ENCODE measurements around the gene FAM43A.

The FAM43A gene, protein sequence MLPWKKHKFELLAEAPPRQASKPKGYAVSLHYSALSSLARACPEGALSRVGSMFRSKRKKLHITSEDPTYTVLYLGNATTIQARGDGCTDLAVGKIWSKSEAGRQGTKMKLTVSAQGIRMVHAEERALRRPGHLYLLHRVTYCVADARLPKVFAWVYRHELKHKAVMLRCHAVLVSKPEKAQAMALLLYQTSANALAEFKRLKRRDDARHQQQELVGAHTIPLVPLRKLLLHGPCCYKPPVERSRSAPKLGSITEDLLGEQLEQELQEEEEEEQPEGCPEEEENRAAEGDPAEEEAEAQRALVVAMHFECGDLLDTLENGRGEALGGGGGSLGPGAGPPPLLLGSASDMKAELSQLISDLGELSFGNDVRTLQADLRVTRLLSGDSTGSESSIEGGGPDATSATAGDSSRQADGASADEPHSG

DNA sequence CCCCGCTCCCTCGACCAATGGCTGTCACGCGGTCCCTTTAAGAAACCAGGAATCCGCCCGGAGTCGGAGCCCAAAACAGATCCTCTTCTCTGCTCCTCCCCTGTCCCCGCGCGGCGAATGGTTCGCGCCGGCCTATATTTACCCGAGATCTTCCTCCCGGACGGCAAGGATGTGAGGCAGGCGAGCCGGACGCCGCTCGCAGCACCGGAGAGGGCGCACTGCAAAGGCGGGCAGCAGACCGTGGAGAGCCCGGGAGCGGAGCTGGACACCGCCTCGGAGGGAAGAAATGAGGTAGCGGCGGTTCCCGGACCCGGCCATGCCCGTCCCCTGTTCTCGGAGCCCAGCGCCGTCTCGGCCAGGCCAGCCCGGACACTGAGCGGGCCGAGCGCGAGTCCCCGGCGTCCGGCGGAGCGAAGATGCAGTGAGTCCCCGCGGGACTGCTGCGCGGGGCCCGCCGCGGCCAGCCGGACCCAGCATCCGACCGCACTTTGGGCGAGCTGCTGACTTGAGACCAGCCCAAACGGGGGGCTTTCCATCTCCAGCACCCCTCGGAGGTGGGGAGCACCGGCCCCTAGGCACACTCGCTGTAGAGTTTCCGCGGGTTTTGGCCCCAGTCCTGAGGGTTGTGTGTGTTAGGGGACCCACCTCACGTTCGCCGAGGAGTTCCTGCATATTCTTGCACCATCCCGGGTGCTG lies at the start of gene FAM43A:
TSS of gene FAM43A (plus strand) at position 166 of the 696 bp plus-strand sequence. CDS start 944 bp downstream, outside the sequence.
- DNase-seq = peak; percentile 67

DNA sequence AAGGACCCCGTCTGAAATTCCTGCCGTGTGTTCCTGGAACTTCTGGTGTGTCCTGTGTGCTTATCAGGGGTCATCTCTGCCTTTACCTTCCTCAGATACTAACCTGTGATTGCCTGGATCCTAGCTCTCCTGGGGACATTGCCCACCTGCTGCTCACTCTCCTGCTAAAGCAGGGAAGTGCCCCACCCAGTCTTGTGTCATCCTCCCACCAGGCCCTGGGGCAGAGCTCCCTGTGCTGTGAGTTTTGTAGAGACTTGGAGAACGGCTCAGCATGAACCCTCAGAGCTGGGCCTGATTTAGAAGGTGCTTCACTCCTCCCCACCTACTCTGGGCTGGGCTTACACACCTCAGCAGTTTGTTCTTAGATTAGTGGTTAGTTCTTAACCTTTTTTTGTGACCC lies 48.6 kb upstream of the FAM43A start:
- DNase-seq = no peak

DNA sequence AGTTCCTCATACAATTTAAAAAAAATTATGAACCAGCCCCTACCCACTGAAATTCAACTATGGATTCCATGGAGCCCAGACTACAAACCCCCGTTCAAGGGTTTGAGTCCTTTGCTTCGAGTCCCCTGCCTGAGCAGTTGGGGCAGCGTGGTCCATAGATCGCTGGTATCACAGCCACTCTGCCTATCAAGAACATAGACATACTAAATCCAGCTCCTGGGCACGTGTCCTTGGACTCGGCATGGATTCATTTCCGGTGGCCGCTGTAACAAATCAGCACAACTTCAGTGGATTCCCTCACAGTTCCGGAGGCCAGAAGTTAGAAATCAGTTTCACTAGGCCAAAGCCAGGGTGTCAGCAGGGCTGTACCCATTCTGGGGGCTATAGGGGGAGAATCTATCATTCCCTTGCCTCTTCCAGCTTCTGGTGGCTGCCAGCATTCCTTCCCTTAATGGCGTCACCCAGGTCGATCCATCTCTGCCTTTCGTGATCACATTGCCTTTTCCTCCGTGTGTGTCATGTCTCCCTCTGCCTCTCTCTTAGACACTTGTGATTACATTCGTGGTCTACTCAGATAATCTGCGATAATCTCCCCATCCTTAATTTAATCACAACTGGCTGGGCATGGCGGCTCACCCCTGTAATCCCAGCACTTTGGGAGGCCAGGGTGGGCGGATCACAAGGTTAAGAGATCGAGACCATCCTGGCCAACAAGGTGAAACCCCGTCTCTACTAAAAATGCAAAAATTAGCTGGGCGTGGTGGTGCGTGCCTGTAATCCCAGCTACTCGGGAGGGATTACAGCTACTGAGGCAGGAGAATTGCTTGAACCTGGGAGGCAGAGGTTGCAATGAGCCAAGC lies 47.9 kb upstream of the FAM43A start:
- no peak for DNase-seq

DNA sequence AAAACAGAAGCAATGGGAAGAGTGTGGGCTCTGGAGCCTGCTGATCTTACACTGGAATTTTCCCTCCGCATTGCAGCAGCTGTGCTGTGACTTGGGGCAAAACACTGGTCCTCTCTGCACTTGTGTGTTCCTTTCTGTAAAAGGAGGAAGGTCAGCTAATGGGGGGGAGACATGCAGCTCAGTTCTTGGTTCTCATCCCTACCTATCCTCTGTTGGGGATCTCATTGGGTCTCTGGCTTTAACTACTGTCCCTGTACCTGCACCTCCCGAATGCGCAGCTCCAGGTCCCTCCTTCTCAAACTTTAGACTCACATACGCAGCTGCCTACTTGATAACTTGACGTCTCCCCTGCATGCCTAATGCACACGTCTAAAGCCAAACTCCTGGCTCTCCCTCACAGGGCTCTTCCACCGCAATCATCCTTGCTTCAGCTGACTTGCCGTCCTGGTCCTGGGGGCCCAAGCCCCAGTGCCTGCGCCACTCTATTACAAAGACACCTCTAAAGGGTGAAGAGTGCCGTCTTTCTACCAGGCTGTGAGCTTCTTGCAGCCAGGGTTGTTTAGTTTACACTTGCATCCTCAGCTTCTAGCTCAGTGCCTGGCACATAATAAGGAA lies 46.6 kb upstream of the FAM43A start:
- no peak for DNase-seq

DNA sequence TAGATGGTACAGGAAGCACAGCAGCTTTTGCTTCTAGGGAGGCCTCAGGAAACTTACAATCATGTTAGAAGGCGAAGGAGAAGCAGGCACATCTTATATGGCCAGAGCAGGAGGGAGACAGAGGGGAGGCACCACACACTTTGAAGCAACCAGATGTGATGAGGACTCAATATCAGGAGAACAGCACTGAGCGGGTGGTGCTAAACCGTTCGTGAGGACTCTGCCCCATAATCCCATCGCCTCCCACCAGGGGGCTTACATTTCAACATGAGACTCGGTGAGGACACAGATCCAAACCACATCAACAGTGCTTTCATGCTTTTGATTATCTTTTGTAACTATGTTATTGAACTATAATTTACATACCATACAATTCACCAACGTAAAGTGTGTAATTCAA lies 44.9 kb upstream of the FAM43A start:
- DNase-seq = no peak

DNA sequence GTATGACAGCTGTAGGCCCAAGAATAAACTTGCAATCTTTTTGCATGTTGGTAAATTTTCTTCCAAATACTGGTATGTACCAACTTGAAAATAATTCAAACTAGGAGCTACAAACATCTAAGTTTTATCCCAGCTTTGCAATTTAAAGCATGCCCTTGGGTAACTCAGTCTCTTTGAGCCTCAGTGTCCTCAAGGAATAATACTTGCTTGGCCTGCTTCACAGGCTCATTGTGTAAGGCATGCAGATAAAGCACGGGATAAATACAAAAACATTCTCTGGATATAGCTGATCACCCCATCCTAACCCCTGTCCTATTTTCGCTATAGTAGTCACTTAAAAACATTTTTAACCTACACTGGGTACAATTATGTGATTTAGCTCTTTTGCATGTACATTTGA lies 42.9 kb upstream of the FAM43A start:
- DNase-seq = no peak

DNA sequence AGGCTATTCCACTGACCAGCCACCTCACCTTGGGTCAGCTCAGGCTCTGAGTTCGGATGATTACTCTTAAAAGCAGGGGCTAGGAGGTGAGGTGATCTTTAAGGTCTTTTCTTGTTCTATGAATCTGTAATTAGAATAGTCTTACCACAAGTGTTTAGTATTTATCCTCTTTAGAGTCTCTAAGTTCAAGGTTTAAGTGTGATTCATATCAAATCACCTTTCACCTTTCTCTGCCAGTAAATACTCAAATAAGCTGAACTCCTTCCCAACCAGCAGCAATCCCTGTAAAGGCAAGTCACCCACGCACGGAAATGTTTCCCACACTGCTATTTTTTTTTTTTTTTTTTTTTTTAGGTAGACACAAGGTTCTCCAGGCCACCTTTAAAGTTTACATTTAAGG lies 37.9 kb upstream of the FAM43A start:
- DNase-seq = no peak

DNA sequence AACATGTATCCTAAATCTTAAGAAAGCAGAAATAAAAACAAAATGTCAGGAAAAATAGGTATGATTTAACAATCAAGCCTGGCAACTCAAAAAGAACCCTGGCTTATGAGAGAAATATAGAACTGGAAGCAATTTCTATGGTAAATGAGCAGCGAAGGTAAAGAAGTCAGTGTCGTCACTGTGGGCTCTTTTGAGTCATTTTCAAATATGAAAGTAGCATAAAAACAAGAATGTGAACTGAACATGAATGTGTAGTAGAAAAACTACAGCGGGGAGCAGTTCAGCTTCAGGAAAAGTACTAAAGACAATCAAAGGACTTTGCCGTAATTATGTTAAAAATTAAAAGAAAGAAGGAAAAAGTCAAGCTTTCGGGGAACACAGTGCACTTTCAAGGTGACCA lies 31.2 kb upstream of the FAM43A start:
- DNase-seq = no peak

DNA sequence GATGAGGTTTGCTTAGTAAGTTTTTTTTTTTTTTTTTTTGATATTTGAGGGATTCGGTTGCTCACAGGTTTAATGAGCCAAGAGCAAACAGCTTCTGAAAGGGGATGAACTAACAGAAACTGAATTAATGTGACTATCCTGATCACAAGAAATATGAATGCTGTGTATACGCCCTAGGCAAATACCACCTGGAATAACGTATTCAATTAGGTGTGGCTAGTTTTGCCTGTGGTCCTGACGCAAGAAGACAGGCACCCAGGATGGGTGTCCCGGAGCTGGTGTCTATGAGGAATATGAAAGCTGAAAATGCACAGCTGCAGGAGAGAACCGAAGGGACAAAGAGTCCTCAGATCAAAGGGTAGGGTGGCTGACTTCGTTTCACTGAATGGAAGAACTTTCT lies 28.2 kb upstream of the FAM43A start:
- no peak for DNase-seq

DNA sequence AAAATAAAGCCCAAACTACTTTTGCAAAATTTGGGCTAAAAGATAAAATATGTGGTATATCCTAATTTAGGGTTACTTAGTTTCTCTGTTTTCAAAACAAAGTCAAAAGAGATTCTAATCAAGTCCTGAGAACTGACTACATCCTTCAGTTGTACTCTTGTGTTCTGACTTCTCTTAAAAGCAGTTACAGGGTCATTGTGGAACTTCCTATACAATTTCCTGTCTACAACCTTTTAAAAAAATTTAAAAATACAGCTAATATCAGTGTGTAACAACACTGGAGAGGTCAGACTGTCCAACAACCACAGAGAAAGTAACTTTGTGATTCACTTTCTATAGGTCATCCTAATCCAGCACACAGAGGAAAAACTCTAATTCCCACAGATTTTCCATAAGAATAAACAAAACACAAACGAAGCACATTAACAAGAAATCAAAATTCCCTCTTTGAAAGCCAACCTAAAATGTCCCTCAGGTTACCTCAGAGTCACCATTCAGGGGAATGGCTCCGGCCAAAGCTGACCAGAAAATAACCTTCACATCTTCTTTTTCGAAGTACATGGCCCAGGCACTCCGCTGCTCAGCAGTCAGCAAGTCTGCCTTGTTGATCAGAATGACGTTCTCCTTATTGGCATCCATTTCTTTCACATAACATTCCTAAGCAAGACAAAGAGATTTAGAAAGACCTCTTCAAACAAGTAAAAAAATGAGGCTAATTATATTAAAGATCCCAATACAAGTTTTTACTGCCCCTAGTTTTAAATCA lies 27.0 kb upstream of the FAM43A start:
- DNase-seq = no peak

DNA sequence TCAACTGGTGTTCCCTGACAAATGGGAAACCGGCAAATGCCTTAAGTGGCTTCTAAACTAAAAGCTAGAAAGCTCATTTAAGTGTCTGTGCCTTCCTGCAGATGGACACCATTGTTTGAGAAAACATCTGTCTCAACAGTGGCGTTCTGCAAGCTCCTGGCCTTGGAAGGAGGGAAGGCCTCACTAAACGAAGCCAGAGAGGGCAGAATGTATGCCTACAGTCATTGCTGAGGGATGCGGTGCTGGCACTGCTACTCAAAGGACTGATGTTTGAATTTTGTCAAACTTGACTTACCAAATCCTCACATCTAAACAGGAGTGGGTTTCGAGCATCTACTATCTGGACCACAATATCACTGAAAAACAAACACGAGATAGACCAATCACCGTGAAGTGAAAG lies 25.9 kb upstream of the FAM43A start:
- DNase-seq = no peak

DNA sequence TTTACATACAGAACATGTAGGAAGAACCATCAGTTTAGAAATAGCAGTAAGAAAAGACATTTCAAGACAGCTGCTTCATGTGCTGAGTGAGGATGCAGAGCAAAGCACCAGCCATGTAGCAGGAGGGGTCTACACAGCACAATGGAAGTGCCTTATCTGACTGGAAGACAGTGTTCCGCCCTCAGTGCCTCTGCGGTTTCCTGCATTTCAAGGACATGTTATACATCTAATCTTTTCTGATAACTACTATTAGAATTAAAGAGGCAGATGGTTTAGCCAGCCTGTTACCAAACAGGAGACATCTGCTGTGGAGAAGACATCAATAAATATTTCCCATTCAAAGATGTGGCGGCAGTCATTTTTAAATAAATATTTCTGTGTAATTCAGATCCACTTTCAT lies 24.3 kb upstream of the FAM43A start:
- DNase-seq = no peak

DNA sequence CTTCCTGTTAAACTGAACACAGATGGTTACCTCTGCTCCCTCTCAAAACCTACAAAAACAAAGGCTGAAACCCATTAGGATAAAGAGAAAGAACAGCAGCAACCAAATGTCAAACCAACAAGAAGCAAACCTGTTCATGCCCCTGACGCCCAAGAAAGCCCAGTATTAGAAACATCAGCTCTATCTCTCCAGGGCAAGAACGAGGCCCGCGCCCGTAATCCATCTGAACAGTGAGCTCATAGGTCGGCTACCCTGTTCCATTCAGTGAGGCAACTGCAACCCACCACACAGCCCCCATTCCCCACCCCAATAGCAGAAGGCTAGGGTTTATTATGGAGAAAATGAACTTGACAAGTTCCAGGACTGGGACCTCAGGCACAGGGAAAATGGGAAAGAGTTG lies 23.7 kb upstream of the FAM43A start:
- DNase-seq = no peak

DNA sequence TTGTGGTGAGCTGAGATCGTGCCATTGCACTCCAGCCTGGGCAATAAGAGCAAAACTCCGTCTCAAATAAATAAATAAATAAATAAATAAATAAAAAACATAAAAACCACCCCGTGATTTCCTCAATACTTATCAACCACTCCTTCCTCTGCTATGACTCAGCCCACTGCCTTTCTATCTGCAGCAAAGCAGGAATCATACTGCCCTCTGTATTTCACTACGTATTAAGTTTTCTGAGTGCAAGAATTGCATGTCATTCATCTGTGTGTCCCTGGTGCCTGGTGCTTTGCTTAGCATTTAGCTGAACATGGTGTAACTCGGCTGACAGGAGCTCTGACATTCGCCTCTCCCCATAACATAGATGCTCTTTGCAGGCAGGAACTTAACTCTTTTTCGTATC lies 20.8 kb upstream of the FAM43A start:
- no peak for DNase-seq

DNA sequence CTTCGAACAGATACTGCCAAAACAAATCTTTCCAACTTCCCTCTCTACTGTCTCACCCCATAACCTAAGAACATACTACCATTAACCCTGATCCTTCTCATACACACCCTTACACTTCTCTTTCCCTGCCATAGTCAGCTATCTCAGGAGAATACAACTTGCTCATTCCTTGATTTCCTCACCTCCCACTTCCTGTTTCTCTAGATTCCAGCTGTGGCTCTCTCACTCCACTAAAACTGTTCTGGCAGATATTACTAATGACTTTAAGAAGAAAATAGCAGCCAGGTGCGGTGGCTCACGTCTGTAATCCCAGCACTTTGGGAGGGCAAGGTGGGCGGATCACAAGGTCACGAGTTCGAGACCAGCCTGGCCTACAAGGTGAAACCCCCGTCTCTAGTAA lies 18.3 kb upstream of the FAM43A start:
- DNase-seq = no peak

DNA sequence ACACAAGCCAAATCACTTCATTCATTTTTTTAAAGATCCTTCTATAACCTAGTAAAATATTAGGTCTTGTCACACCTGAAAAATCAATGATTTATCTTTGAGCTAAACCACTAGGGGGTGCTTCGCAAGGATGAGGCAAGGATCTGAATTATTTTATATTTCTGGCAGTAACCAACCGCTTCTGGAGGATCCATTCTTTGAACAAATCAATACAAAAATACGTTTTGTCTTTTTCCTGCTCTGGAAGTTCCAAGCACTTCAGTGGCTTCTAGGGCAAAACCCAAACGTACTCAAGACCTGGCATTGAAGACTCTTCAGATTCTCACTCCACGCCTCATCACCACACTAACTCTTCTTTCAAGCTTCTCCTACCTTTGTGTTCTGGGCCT lies 14.2 kb upstream of the FAM43A start:
- DNase-seq = peak; percentile 5

DNA sequence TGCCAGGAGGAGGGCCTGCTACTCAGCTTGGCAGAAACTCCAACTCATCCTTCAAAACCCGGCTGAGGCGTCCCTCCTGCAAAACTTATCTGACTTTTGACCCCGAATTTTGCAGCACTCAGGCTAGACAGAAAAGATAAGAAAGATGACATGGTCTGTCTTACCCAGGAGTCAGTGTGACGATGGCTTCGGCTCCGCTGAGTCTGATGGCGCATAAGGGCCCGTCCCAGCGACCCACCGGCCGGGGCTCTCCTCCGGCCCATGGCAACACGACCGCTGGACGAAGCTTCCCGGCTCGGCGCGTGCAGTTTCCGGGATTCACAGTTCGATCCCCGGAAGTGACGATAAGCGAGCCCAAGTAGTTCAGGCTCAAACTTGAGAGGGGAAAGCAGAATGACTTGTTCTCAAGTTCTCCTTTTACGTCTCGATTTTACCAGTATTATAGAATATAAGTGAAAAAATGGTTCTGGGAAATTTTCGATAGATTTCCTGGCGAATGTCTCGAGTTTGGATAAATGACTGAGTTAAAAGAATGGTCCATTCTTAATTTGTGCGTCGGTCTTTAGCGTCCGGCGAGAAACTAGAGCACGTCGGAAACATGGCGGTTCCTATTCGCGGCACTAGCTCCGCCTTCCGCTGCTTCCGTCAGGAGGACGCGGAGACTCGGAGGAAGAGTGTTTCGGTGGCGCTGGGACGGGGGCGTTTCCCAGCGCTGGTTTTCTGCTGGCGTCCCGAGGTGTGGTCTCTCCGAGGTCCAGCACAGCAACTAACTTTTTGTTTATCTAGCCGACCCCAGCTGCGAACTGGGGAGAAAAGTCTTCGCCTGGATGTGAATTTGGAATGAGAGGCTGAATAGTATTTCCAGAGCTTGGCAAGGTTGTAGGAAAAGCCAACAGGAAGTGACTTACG lies 13.5 kb upstream of the FAM43A start, which contains the start of gene LSG1:
TSS of gene LSG1 (minus strand) at position 292 of the 909 bp plus-strand sequence. CDS start at position 263, 29 bp downstream.
- DNase-seq = peak; percentile 88

DNA sequence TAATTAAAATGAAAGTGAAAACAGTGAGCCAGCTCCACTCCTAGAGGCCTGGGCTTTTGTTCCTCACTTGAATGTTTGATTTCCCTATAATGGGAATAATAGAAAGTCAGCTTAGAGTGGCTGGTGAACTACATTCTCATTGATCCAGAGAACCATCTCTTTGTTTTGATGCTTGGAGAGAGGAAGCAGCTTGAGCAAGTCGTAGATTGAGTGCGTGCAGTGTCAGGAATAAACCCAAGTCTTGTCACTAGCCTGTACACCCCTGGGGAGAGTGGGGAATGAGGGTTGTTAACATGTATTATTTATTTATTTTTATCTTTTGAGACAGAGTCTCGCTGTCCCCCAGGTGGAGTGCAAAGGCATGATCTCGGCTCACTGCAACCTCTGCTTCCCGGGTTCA lies 12.8 kb upstream of the FAM43A start:
- no peak for DNase-seq

DNA sequence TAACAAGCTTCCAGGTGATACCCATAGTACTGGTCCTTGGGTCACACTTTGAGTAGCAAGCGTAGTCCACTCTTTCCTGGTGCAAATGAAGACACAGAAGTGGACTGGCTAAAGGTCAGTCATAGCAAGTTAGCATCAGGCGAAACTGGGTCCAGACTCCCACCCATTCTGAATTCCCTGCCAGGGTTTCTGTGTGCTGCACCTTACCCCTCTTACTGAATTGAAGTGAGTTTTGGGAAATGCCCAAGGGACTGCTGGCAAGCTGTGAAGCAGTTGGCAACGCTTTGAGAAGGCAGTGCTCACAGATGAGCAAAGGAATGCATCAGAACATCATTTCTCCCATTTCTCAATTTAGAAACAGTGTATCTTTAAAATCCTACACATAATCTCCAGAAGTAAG lies 11.9 kb upstream of the FAM43A start:
- DNase-seq = no peak

DNA sequence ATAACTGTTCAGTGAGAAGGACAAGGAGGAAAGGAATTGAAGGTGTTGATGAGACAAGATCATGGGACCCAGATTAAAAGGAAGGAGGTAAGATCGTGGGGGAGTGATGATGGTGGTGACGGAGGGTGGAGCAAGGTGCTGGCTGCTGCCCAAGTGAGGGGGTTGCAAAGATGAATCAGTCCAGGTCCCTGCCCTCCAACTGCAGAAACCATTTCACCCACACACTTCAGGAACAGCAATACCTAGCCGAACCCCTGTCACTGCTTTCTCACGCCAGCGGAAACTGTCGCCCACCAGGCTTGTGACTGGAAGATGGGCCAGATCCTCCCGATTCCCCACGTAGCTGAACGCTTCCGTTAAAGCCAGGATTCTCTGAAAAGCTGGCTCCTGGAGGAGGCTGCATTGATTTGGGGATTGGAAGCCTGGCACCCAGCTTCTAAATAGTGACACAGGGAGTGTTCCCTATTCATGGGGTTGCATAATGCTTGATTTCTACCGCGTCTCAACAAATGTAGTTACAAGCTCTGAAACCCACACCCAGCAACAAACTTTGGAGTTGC lies 10.5 kb upstream of the FAM43A start:
- DNase-seq = no peak

DNA sequence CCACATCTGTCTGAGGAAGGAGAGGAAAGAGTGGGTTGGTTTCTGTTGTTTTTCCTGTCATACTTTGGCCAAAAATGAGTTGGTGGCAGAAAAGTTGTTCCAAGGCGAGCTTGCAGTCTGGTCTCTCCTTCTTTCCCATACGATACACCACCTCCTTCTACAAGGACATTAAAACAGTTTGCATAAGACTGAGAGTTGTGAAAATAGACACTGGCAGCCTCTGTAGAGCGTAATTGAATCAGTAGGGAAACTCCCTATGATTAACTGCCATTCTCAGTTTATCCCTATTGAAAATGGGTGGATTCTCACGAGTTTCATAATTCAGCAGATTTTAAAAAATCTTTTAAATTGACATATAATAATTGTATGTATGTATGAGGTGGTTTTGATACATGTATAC lies 10.0 kb upstream of the FAM43A start:
- no peak for DNase-seq
